Superior temporal gyrus (tissue), 1 donor: ENCODE results near the gene FTSJ1.
"Not testable (repeated sequence)": the region's sequence is repeated elsewhere in the genome, so short reads cannot be mapped to it uniquely, and the experiment has no call there.

Experiments
- DNase-seq: peaks from one replicate; pipeline ENCODE4 v3.0.0-alpha.2; 2016; ENCODE audit errors: extremely low spot score

The FTSJ1 gene

GRCh38 chrX:48521353-48522243 lies 45.6 kb downstream of the FTSJ1 start, which contains the start of gene EBP:
EBP (plus strand) TSS chrX:48521808; CDS start chrX:48523772, 1,964 bp downstream.
- DNase-seq = peak; percentile 84

GRCh38 chrX:48522291-48522690 lies 46.3 kb downstream of the FTSJ1 start:
- no peak for DNase-seq

GRCh38 chrX:48523682-48524081 lies 47.7 kb downstream of the FTSJ1 start:
- DNase-seq = no peak

- not testable (repeated sequence) for DNase-seq
These were observed 49.9 kb downstream of the FTSJ1 start for GRCh38 chrX:48525853-48526252.

GRCh38 chrX:48530736-48531135 lies 54.7 kb downstream of the FTSJ1 start:
- no peak for DNase-seq

GRCh38 chrX:48531358-48531959 lies 55.5 kb downstream of the FTSJ1 start:
- no peak for DNase-seq

- no peak for DNase-seq
These were observed 56.2 kb downstream of the FTSJ1 start for GRCh38 chrX:48532161-48532560.

GRCh38 chrX:48533165-48533564 lies 57.2 kb downstream of the FTSJ1 start:
- DNase-seq = no peak
